Kidney epithelial cell (primary cell): ENCODE measurements around the gene ARHGAP42. TPM values are rescaled to one million over a fixed set of nuclear protein-coding genes. Genes with fewer than 3 reads are reported as not detected.

Experiments
- DNase-seq: peaks from one replicate; pipeline ENCODE4 v3.0.0-alpha.2; 2010; ENCODE audit warnings: low read depth
- H3K27me3 ChIP-seq: 2 replicates; pipeline ENCODE4 v1.6.0; 2011; ENCODE audit warnings: low read length; ENCODE audit not compliant: control insufficient read depth, insufficient read depth
- H3K36me3 ChIP-seq: 2 replicates; pipeline ENCODE4 v1.5.1; 2011; ENCODE audit warnings: low read length; ENCODE audit not compliant: control insufficient read depth, insufficient read depth
- H3K4me3 ChIP-seq: 2 replicates; pipeline ENCODE4 v1.5.1; 2011; ENCODE audit warnings: low read depth, mild to moderate bottlenecking, control low read depth, low read length
- CTCF ChIP-seq: IDR thresholded peaks from 2 replicates; pipeline ENCODE4 v1.5.1; 2011; ENCODE audit warnings: mild to moderate bottlenecking, moderate library complexity, low read length, control low read depth, inconsistent platforms; ENCODE audit not compliant: insufficient read depth, poor library complexity, severe bottlenecking
- total RNA-seq: library from RNA; depleted of rRNA; stranded (reverse); fragments of >200 nt; gene quantifications from 2 replicates; pipeline ENCODE4 v1.2.3, GENCODE V29; 2015

ARHGAP42 gene
- total RNA-seq, 1 donor from 2014 or later = 27.9 TPM

- no peak for TF ChIP-seq CTCF
- H3K4me3 ChIP-seq = no peak overlapping the region
These were observed 179.4 kb downstream of the ARHGAP42 start for GRCh38 chr11:100866453-100866852.

GRCh38 chr11:100867606-100868005 lies 180.5 kb downstream of the ARHGAP42 start:
- TF ChIP-seq CTCF = no peak
- Histone ChIP-seq H3K4me3 (no peak overlapping the region), H3K27me3 (no peaks in the 10 kb centered on the region), H3K36me3 (no peaks in the 10 kb centered on the region)
- no peak for DNase-seq

More at GRCh38 chr11:100866453-100866852, 179.4 kb downstream of the ARHGAP42 start:
- no peak for DNase-seq
- Histone ChIP-seq H3K27me3 (no peaks in the 10 kb centered on the region), H3K36me3 (no peaks in the 10 kb centered on the region)

- H3K36me3 ChIP-seq = no peaks in the 10 kb centered on the region
- DNase-seq = no peak
- H3K27me3 ChIP-seq = no peaks in the 10 kb centered on the region
- TF ChIP-seq CTCF = no peak
- H3K4me3 ChIP-seq = no peak overlapping the region
These were observed 182.2 kb downstream of the ARHGAP42 start for GRCh38 chr11:100869328-100869727.

DNA sequence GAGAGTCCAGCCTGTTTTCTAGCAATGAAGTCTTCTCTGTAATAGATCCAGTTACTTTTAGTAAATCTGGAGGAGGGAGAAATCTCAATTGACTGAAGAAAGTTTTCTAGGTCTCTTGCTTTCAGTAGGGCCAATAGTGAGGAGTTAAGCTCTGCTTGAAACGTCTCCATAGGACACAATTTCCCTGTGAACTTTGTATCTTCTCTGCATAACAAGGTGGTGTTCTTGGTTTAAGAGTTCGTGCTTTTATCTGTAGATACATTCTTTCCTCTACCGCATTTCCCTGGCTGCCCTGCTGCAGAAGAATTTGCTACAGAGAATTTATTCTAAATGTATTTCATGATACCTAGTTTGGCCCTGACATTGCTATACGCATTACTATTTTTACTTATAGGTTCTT lies 183.1 kb downstream of the ARHGAP42 start:
- TF ChIP-seq CTCF = no peak
- no peak for DNase-seq
- Histone ChIP-seq H3K36me3 (no peaks in the 10 kb centered on the region), H3K27me3 (no peaks in the 10 kb centered on the region), H3K4me3 (no peak overlapping the region)

DNA sequence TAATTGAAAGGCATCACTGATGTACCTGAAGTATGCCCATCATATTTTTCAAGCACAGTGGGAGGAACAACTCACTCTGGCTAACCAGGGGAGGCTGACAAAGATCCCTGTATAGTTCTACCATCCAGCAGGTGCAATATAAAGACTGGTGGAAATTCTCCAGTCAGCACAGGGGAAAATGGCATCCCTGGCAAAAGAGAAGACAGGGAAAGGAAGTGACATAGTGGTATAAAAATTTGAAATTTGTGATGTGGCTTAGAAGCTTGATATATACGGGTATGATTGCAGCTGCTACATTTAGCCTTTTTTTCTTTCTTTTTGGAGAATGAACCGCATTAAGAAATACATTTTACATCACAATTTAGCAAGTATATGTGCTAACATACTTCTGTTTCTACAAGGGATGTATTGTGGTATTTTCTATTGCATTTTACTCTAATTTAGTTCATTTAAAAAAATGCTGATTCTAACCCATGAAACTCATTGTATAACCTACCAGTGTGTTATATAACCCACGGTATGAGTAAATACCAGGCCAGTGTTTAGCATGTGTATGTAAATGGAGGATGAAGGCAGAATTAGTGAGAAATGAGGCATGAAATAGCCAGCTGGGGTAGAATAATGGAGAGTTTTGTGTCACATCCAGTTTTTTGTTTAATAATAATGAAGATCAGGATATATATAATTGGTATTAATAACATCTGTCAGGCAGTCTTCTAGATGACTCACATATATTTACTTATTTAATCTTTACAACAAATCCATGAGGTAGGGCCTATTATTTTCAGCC lies 186.1 kb downstream of the ARHGAP42 start:
- no peak for TF ChIP-seq CTCF
- Histone ChIP-seq H3K4me3 (no peak overlapping the region), H3K36me3 (peaks cover 1% of the 10 kb centered on the region), H3K27me3 (no peaks in the 10 kb centered on the region)
- no peak for DNase-seq

DNA sequence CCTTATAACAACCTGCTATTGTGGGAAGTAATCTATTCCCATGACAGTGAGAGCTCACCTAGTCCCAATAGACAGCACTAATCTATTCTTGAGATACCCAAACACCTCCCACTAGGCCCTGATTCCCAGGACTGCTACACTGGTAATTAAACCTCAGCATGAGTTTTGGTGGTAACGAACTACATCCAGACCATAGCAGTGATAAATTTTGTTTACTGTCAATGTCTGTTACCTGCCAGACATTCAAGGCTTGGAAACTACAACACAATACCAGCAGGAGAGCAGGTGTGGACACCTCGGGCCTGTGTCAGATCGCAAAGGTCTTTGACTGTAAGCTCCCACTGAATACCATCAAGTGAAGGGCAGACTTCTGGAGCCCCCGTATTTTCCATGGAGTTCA lies 187.1 kb downstream of the ARHGAP42 start:
- TF ChIP-seq CTCF = no peak
- Histone ChIP-seq H3K36me3 (peaks cover 1% of the 10 kb centered on the region), H3K4me3 (no peak overlapping the region), H3K27me3 (no peaks in the 10 kb centered on the region)
- no peak for DNase-seq
